NCI-H1436 (cell line): ENCODE measurements around the gene RAB3IP.
"Not testable (repeated sequence)": the region's sequence is repeated elsewhere in the genome, so short reads cannot be mapped to it uniquely, and the experiment has no call there.

Experiments used
- DNase-seq: peaks from one replicate; lab custom pipeline; 2025; lab: John Stamatoyannopoulos, UW

Gene RAB3IP

DNA sequence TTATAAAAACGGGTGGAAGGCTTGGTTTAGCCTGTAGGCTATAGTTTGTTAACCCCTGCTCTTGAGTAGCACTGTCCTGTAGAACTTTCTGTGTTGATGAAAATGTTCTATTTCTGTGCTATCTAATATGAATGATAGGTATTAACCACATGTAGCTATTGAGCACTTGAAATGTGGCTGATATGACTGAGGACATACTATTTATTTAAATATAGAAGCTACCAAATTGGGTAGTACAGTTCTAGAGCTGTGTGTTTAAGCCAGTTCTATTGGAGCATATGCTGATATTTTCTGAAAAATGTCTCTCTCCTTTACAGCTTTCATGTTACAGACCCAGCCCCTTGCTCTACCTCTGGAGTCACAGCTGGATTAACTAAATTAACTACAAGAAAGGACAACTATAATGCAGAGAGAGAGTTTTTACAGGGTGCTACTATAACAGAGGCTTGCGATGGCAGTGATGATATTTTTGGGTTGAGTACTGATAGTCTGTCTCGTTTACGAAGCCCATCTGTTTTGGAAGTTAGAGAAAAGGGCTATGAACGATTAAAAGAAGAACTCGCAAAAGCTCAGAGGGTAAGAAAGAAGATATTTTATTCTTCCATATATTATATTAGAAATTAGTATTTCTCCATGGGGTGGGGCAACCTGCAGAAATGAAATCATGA is 17.6 kb downstream of the RAB3IP start:
- DNase-seq = no peak

DNA sequence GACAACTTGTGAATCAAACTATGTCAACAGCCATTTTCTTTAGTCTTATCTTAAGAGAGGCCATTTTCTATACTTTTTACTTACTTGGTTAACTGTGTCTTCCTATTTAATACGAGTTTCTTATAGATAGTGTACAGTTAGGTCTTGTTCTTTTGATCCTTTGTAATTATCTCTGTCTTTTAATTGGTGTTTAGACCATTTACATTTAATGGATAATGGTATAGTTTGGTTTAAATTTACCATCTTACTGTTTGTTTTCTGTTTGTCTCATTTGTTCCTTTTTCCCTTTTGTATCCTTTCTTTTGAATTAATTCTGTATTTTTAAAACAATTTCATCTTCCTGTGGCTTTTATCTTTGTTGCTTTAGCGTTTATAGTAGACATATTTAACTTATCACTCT is 19.4 kb downstream of the RAB3IP start:
- DNase-seq = no peak

DNA sequence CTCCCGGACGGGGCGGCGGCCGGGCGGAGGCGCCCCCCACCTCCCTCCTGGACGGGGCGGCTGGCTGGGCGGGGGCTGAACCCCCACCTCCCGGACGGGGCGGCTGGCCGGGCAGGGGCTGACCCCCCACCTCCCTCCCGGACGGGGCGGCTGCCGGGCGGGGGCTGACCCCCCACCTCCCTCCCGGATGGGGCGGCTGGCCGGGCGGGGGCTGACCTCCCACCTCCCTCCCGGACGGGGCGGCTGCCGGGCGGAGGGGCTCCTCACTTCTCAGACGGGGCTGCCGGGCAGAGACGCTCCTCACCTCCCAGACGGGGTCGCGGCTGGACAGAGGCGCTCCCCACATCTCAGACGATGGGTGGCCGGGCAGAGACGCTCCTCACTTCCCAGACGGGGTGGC is 20.9 kb downstream of the RAB3IP start:
- DNase-seq = not testable (repeated sequence)

DNA sequence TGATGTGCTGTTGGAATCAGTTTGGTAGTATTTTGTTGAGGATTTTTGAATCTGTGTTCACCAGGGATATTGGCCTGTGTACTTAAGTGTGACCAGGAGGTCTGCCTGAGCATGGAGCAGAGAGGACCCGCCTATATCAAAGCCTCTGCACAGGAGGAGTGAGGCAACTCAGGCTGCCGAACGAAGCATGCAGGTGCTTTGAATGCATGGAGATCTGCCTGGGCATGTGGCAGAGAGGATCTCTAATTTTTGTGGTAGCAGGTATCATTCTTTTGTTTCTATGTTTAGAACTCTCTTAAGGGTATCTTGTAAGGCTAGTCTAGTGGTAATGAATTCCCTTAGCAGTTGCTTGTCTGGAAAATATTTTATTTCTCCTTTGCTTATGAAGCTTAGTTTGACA is 26.9 kb downstream of the RAB3IP start:
- no peak for DNase-seq

DNA sequence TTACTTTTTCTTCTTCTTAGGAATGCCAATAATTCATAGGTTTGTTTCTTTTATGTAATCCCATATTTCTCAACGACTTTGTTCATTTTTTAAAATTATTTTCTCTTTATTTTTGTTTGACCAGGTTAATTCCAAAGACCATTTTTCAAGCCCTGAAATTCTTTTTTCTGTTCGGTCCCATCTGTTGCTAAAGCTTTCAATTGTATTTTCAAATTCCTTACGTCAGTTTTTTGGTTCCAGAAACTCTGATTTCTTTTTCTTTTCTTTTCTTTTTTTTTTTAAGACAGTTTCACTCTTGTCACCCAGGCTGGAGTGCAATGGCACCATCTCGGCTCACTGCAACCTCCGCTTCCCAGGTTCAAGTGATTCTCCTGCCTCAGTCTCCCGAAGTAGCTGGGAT is 27.6 kb downstream of the RAB3IP start:
- no peak for DNase-seq

DNA sequence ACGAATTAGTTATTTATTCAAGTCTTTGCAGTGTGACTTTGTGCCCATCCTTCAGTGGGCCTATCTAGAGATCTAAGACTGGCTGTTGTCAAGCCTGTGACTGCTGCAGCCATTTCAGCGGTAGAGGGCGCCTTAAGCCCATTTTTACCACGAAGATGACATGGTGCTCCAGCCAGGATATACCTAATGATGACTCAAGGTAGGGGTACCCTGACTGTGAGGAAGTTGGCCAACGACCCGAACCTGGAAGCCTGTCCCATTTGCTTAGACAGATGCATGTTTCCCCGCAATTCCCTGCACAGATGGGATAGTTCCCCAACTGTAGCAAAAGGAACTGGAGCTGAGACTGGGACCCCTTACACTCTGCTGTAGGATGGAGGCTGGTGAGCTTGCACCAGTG is 41.3 kb downstream of the RAB3IP start:
- DNase-seq = no peak

DNA sequence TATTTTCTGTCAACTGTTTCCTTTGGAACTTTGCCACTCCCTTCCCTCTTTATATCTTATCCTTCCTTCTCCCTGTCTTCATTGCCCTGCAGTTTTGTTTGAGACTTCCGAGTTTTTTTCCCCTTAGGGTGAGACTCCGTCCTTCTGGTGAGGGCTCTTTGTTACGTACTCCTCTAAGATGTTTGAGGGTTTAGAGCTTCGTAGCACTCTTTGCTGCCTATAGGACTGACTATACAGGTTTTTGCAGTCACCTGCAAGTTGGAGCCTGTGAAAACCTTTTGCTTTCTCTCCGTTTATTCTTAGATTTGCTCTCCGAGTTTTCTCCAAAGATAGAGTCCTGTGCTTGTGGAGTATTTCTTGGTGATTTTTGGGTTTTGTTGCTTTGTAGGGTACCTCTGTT is 44.7 kb downstream of the RAB3IP start:
- DNase-seq = no peak

DNA sequence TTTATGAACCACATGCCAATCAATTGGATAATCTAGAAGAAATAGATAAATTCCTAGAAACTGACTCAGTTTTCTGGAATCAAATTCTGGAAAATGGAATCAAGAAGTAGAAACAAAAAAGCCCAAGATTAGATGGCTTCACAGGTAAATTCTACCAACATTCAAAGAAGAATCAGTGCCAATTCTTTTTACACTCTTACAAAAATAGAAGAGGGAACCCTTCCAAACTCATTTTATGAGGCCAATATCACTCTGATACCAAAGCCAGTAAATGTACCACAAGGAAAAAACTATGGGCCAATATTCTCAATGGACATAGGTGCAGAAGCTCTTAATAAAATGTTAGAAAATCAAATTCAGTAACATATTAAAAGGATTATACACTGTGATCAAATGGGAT is 50.7 kb downstream of the RAB3IP start:
- DNase-seq = no peak

DNA sequence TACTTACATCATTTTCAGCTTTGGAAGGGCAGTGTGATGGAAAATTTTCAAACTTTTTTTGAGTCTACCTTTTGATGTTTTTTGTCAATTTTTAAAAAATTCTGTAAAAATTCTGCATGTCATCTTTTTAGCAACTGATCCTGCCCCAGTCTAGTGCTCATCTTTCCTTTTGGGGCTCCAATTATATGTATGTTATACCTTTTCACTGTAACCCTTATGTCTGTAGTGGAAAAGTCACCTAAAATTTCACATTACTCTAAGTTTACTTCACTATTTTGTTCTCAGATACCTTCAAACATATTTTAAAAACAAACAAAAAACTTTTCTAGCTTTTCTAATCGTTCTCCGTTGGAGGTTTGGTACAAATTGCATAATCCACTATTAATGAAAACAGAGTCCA is 53.9 kb downstream of the RAB3IP start:
- no peak for DNase-seq

DNA sequence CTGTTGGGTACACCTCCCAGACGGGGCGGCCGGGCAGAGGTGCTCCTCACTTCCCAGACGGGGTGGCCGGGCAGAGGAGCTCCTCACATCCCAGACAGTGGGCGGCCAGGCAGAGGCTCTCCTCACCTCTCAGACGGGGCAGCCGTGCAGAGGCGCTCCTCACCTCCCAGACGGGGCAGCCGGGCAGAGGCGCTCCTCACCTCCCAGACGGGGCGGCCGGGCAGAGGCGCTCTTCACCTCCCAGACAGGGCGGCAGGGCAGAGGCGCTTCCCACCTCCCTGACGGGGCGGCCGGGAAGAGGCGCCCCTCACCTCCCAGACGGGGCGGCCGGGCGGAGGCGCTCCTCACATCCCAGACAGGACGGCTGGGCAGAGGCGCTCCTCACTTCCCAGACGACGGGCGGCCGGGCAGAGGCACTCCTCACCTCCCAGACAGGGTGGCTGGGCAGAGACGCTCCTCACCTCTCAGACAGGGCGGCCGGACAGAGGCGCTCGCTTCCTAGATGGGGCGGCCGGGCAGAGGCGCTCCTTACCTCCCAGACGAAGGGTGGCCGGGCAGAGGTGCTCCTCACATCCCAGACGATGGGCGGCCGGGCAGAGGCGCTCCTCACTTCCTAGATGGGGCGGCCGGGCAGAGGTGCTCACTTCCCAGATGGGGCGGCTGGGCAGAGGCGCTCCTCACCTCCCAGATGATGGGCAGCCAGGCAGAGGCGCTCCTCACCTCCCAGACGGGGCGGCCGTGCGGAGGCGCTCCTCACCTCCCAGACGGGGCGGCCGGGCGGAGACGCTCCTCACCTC is 68.6 kb downstream of the RAB3IP start:
- not testable (repeated sequence) for DNase-seq

DNA sequence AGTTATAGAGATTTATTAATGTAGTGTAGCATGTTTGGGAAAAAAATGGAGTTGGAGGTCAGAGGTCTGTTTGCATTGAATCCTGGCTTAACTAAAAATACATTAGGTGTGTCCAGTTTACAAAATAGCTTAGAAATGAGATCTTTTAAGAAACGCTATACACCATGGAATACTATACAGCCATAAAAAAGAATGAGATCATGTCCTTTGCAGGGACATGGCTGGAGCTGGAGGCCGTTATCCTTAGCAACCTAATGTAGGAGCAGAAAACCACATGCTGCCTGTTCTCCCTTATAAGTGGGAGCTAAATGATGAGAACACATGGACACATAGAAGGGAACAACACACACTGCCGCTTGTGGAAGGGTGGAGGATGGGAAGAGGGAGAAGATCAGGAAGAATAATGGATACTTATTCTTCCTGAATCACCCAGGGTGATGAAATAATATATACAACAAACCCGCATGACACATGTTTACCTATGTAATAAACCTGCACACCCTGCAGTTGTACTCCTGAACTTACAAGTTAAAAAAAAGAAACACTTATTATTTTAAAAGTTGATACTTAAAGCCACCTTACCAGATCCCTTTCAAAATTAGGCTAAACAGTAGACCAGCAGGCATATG is 72.3 kb downstream of the RAB3IP start:
- no peak for DNase-seq

DNA sequence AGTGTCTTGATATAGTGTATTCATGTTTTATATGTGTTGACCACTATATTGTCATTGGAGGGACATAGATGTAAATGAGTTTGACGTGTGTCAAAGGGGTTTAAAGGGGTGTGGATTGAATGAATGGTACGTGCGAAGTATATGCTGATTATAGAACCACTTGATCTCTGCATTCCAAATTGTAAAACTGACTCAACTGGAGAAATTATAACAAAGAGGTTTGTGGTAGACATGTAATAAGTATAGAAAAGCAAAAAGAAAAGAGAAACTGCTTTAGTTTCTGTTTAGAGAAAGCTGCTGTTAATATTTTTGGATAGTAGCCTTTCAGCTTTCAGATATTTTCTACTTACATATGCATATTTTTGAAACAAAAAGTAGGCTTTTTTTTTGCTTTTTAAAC is 77.4 kb downstream of the RAB3IP start:
- DNase-seq = no peak

DNA sequence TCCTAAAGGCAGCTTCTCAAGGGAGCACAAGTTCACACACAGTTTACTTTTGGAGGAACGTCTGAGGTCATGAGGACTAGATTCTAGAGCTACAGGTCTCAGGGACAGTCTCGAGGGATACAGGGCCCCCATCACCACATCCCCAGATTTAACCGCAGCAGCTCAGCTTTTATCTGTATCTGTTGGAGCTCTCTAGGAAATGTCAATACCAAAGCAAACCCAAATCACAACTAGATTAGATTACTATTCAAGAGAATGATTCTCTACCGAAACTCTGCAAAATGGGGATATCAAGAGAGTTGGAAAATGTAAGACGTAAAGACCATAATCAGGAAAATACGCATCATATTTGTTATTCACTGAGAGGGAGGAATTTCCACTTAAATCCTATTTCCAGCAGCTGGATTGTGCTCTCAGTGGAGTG is 82.4 kb downstream of the RAB3IP start:
- DNase-seq = no peak

DNA sequence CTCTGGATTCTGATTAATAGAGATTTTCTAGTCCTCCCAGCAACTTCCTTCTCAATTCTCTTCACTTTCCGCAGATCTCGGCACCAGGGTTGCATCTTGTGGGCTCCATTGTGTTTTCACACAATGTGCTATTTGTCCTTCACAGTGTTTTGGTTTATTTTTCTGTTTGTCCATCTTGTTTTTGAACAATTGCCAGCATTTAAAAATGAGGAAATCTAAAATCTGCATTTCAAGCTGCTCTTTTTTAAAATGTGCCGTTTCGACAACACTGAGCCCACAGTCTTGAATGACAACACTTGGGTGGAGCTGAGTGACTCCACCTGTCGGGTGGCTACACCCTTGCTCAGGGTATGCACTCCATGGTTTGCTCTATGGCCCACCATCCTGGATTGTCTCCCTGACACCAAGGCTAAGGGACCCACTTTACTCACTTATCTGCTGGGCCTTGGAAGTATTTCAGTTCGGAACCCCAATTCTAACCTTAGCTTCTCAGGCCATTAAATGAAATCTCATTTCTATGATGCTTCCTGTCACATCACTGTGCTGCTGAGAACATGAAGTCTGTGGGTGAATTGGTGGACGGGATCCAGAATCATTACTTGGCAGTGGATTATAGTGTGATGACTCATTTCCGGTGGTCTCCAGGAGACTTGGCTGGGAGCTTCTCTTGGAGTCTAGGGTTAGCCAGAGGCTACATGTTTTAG is 82.9 kb downstream of the RAB3IP start:
- no peak for DNase-seq

DNA sequence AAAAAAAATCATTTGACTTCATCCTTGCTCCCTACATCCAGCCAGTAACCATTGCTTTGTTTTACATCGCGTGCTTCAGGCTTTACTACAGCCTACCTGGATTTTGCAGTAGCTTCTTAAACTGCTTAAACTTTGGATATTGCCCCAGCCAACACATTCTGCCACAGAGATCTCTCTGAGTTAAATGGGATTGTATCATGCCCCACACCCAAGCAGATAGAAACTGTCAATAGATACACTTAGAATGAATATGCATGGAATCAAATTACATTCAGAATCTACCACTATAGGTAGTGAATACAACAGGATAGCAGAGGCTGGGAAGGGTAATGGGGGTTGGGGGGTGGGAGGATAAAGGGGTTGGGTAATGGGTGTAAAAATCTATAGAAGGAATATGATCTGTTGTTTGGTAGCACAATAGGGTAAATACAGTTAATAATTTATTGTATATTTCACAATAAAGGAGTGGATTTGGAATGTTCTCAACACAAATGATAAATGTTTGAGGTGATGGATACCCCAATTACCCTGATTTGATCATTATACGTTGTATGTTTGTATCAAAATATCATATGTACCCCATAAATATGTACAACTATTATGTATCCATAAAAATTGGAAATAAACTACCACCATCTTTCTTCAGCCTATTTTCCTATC is 83.7 kb downstream of the RAB3IP start:
- DNase-seq = no peak

DNA sequence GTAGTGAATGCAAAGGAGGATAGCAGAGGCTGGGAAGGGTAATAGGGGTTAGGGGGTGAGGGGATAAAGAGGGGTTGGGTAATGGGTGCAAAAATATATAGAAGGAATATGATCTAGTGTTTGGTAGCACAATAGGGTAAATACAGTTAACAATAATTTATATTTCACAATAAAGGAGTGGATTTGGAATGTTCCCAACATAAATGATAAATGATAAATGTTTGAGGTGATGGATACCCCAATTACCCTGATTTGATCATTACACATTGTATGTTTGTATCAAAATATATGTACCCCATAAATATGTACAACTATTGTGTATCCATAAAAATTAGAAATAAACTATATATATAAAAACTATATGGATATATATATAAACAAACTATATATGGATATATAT is 85.4 kb downstream of the RAB3IP start:
- DNase-seq = no peak

DNA sequence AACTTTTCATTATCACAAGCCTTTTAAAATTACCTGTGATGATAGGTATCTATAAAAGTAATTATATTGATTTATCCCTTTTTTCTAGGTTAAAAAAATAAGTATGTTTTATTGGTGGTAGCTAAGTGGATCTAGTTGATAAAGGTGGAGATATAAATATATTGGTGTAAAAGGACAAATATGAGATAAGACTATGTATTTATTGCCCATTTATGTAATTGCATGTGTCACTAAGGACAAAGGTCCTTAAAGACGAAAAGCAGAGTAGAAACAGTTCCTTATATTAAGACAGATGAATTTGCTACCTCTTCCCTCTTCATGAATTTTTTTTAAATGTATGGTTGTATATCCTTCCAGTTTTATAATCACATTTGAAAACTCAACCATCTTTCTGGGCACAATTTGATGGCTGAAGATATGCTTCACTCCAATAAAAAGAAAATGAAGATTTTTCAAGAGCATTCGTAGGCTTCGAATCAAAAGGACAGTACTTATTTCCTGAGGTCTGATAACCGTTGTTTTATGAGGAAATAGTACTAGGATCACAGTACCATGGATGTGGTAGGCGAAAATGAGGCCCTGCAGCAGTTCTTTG is 86.4 kb downstream of the RAB3IP start, which contains the start of gene MYRFL:
TSS of gene MYRFL (plus strand) at position 262 of the 595 bp plus-strand sequence. CDS start at position 553, 291 bp downstream.
- no peak for DNase-seq

DNA sequence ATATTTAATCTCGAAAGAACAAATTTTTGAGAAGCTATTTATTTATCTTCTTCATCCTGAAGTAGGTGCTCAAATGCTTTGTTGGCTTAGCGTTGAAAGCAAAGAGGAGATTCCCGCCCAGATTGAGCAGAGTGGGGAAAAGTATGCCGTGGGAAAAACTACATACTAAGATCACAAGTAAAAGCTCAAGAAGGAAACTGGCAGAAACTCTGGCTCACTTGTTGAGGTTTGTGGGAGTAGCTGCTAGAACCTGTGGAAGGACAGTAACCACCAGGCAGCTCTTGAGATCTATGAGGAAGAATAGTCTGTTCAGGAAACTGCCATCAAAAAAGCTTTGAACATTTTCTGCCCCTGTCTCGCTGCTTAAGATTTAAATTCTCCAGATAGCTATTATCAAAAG is 90.2 kb downstream of the RAB3IP start:
- DNase-seq = no peak

DNA sequence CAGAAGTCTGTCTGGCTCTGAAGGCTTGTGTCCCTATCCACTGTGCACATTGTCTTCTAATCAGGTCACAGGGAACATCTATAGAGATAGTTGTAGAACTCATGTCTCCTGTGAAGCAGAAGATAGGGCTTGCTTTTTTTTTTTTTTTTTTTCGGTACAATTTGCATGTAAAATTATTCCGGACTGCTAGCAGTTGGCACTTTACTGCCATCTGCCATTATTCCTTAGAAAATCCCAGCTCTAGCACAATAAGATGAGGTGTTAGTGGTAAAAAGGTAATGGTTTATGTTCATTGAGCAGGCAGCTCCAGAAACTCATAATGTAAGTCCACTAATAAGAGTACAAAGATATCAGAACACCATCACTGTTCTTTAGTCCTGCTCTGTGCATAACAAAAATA is 95.0 kb downstream of the RAB3IP start:
- DNase-seq = no peak

DNA sequence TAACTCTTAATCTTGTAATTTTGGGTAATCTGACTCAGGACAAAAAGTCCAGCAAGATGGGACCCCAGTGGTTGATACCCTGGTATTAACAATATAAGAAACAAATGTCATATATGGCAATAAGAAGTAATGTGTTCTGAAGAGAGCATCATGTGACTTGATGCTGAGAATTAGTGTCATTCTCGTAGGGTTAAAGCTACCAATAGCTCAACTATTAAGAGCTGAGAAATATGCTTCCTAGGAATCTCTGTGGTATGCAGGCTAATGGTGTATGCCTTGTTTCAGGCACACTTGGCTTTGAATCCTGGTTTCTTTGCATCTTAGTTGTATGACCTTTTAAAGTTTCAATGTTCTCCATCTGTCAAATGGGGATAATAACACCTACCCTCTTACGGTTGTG is 95.5 kb downstream of the RAB3IP start:
- no peak for DNase-seq

DNA sequence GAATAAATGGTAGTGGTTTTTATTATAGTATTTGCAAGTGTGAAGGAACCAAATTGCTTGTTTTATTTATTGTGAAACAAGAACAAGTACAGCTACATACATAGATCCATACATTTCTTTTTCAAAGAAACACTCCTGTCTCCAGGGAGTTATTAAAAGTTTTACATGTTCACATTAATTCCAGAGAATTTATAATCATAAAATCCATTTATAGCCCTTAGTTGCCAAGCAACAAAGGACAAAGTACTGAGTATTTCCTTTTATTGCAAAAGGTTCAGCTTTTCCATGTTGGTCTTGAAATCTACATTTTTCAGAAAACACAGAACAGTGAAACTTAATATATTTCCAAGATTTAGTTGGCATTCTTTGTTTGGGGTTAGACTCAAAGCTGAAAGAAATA is 95.9 kb downstream of the RAB3IP start:
- no peak for DNase-seq

DNA sequence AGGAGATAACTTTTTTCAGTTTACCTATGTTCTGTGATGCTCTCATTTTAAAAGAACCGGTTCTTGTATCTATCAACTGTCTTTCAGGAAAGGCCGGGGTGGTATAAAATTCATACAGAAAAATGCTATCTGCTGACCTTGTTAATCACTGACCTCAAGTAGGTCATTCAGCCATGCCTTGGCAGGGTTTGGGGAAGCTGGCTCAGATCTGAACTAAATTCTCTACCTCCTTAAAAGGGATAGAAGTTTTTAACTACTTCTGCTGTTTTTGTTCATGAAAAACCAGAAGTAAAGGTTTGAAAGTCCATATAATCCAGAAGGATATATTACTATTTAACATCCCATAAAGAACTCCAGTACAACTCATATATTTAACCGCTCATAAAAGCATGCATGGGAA is 96.4 kb downstream of the RAB3IP start:
- no peak for DNase-seq
